A549 treated with ZK216348 at 1 μM for 4 hours (cell line): ENCODE data around the gene TRIM50. TPM values are rescaled to one million over a fixed set of nuclear protein-coding genes. Genes with fewer than 3 reads are reported as not detected.

Experiments used
- total RNA-seq: library from RNA; stranded (reverse); fragments of 200-300 nt; extraction: Qiagen RNA extraction; gene quantifications from 5 replicates; pipeline ENCODE4 v1.2.3, GENCODE V29; 2022; ENCODE audit warnings: low read depth

TRIM50 gene
- not detected in 5 replicates for total RNA-seq

GRCh38 chr7:73327922-73328321 is at the start of gene TRIM50, which contains the start of gene FKBP6:
Gene TRIM50, minus strand, starts transcription at chr7:73328082. Its CDS starts 3,295 bp downstream, at chr7:73324787.
Gene FKBP6, plus strand, starts transcription at chr7:73328161. Its CDS starts 268 bp downstream, at chr7:73328429.

GRCh38 chr7:73308665-73309214 is 19.1 kb downstream of the TRIM50 start, which contains the start of gene NSUN5:
Gene NSUN5, minus strand, starts transcription at chr7:73308826. Its CDS starts 36 bp downstream, at chr7:73308790.

Other genes with a start within 250 kb of the TRIM50 start
- gene SPDYE9, start 242.0 kb downstream of the TRIM50 start, total RNA-seq, result not detected in 5 replicates
- gene NSUN5, start 19.3 kb downstream of the TRIM50 start, total RNA-seq, result 43.3 to 66.7 TPM (median 59.9 TPM) in 5 replicates
- not detected in 5 replicates for gene FKBP6, start 79 bp upstream of the TRIM50 start, total RNA-seq
- gene FZD9, start 105.7 kb upstream of the TRIM50 start, total RNA-seq, result 0.67 to 2.5 TPM (median 2.1 TPM) in 5 replicates
- gene BAZ1B, start 194.2 kb upstream of the TRIM50 start, total RNA-seq, result 53.5 to 68.3 TPM (median 62.9 TPM) in 5 replicates
- gene BCL7B, start 229.6 kb upstream of the TRIM50 start, total RNA-seq, result 56.9 to 78.1 TPM (median 68.8 TPM) in 5 replicates